Memory B cell (primary cell): ENCODE results near the gene SHANK3.

Source experiments
- ATAC-seq: fragments of 150-1000 bp; cut with Tn5 transposase; 2 replicates; pipeline ENCODE4 v1.10.0; 2021; ENCODE audit warnings: low read depth, mild to moderate bottlenecking, moderate library complexity
- DNase-seq, 2 donors: peaks; one replicate each; pipeline ENCODE4 v3.0.0; 2022; ENCODE audit warnings: low spot score in 2 of 2
- H3K27ac Mint-ChIP-seq: one replicate; pipeline ENCODE4 v1.8.0; 2022; ENCODE audit warnings: mild to moderate bottlenecking, moderate library complexity, mixed read lengths
- H3K27me3 Mint-ChIP-seq: one replicate; pipeline ENCODE4 v1.8.0; 2022; ENCODE audit warnings: mixed read lengths
- H3K36me3 Mint-ChIP-seq: one replicate; pipeline ENCODE4 v1.8.0; 2022; ENCODE audit warnings: mild to moderate bottlenecking, mixed read lengths
- H3K4me1 Mint-ChIP-seq: one replicate; pipeline ENCODE4 v1.8.0; 2022; ENCODE audit warnings: mixed read lengths
- H3K4me3 Mint-ChIP-seq: one replicate; pipeline ENCODE4 v1.8.0; 2022; ENCODE audit warnings: mild to moderate bottlenecking, moderate library complexity, mixed read lengths
- H3K9me3 Mint-ChIP-seq: one replicate; pipeline ENCODE4 v1.8.0; 2022; ENCODE audit warnings: mixed read lengths

The SHANK3 gene

GRCh38 chr22:50672471-50673230 is at the start of gene SHANK3:
Gene SHANK3 (plus strand): TSS chr22:50672823.
- H3K27ac Mint-ChIP-seq: peak within 1 kb of the TSS; percentile 35
- no peaks in the 10 kb centered on the region for H3K9me3 Mint-ChIP-seq
- DNase-seq: no peak
- peak within 1 kb of the TSS; percentile 70 for H3K4me3 Mint-ChIP-seq
- H3K4me1 Mint-ChIP-seq: peaks cover 14% of the 10 kb centered on the region
- peak; percentile 5 for ATAC-seq
- H3K36me3 Mint-ChIP-seq: no peaks in the 10 kb centered on the region
- H3K27me3 Mint-ChIP-seq: peaks cover 43% of the 10 kb centered on the region

GRCh38 chr22:50624347-50625130 is 48.1 kb upstream of the SHANK3 start:
- Mint-ChIP-seq H3K4me1 (peaks cover 31% of the 10 kb centered on the region), H3K4me3 (no peak overlapping the region), H3K27ac (no peak overlapping the region)

GRCh38 chr22:50625131-50625567 is 47.5 kb upstream of the SHANK3 start:
- Mint-ChIP-seq H3K27me3 (no peaks in the 10 kb centered on the region), H3K9me3 (no peaks in the 10 kb centered on the region), H3K36me3 (peaks cover 2% of the 10 kb centered on the region), H3K27ac (no peak overlapping the region), H3K4me3 (no peak overlapping the region), H3K4me1 (peaks cover 30% of the 10 kb centered on the region)
- no peak for DNase-seq
- no peak for ATAC-seq

More at GRCh38 chr22:50624347-50625130, 48.1 kb upstream of the SHANK3 start:
- DNase-seq (no peak), ATAC-seq (no peak)
- H3K27me3 Mint-ChIP-seq: no peaks in the 10 kb centered on the region
- peaks cover 2% of the 10 kb centered on the region for H3K36me3 Mint-ChIP-seq
- H3K9me3 Mint-ChIP-seq: no peaks in the 10 kb centered on the region

GRCh38 chr22:50625568-50626313 is 46.9 kb upstream of the SHANK3 start:
- Mint-ChIP-seq H3K27me3 (no peaks in the 10 kb centered on the region), H3K4me1 (peaks cover 30% of the 10 kb centered on the region), H3K36me3 (peaks cover 2% of the 10 kb centered on the region), H3K4me3 (no peak overlapping the region), H3K27ac (no peak overlapping the region), H3K9me3 (no peaks in the 10 kb centered on the region)
- DNase-seq: no peak
- ATAC-seq: no peak

GRCh38 chr22:50626314-50626849 is 46.2 kb upstream of the SHANK3 start:
- Mint-ChIP-seq H3K27ac (peak overlapping the region; percentile 76), H3K27me3 (no peaks in the 10 kb centered on the region), H3K36me3 (peaks cover 2% of the 10 kb centered on the region), H3K4me3 (peak overlapping the region; percentile 73), H3K9me3 (no peaks in the 10 kb centered on the region), H3K4me1 (peaks cover 24% of the 10 kb centered on the region)
- ATAC-seq (no peak), DNase-seq (no peak)

GRCh38 chr22:50626850-50627641 is 45.6 kb upstream of the SHANK3 start:
- no peak for DNase-seq
- Mint-ChIP-seq H3K9me3 (no peaks in the 10 kb centered on the region), H3K36me3 (peaks cover 2% of the 10 kb centered on the region), H3K4me3 (peak overlapping the region; percentile 73), H3K4me1 (peaks cover 19% of the 10 kb centered on the region), H3K27me3 (no peaks in the 10 kb centered on the region), H3K27ac (peak overlapping the region; percentile 76)
- ATAC-seq: no peak

- peak; percentile 58 to 71 for DNase-seq
- H3K4me1 Mint-ChIP-seq: peaks cover 15% of the 10 kb centered on the region
- peaks cover 2% of the 10 kb centered on the region for H3K36me3 Mint-ChIP-seq
- peak; percentile 89 for ATAC-seq
- H3K27ac Mint-ChIP-seq: peak within 1 kb of the TSS; percentile 53
- no peaks in the 10 kb centered on the region for H3K27me3 Mint-ChIP-seq
- no peaks in the 10 kb centered on the region for H3K9me3 Mint-ChIP-seq
- H3K4me3 Mint-ChIP-seq: peak within 1 kb of the TSS; percentile 73
These were observed 44.7 kb upstream of the SHANK3 start, which contains the start of gene ARSA for GRCh38 chr22:50627642-50628542. Gene ARSA (minus strand): TSS chr22:50628152. CDS start chr22:50627779, 373 bp downstream.

GRCh38 chr22:50628543-50629134 is 44.0 kb upstream of the SHANK3 start:
- no peaks in the 10 kb centered on the region for H3K27me3 Mint-ChIP-seq
- no peaks in the 10 kb centered on the region for H3K9me3 Mint-ChIP-seq
- H3K4me3 Mint-ChIP-seq: peak overlapping the region; percentile 73
- H3K4me1 Mint-ChIP-seq: peaks cover 15% of the 10 kb centered on the region
- peak overlapping the region; percentile 36 for H3K27ac Mint-ChIP-seq
- DNase-seq: no peak
- ATAC-seq: no peak
- H3K36me3 Mint-ChIP-seq: peaks cover 3% of the 10 kb centered on the region

GRCh38 chr22:50630376-50630775 is 42.2 kb upstream of the SHANK3 start:
- Mint-ChIP-seq H3K9me3 (no peaks in the 10 kb centered on the region), H3K4me1 (peaks cover 13% of the 10 kb centered on the region), H3K4me3 (no peak overlapping the region), H3K27ac (no peak overlapping the region), H3K27me3 (no peaks in the 10 kb centered on the region), H3K36me3 (peaks cover 3% of the 10 kb centered on the region)
- no peak for DNase-seq
- ATAC-seq: no peak

- Mint-ChIP-seq H3K27ac (no peak overlapping the region), H3K9me3 (no peaks in the 10 kb centered on the region), H3K4me3 (no peak overlapping the region), H3K36me3 (peaks cover 1% of the 10 kb centered on the region), H3K4me1 (peaks cover 11% of the 10 kb centered on the region), H3K27me3 (peaks cover 4% of the 10 kb centered on the region)
- ATAC-seq (no peak), DNase-seq (no peak)
These were observed 39.5 kb upstream of the SHANK3 start for GRCh38 chr22:50633086-50633485.

- peaks cover 4% of the 10 kb centered on the region for H3K27me3 Mint-ChIP-seq
- H3K9me3 Mint-ChIP-seq: no peaks in the 10 kb centered on the region
- no peak overlapping the region for H3K27ac Mint-ChIP-seq
- no peak for DNase-seq
- H3K36me3 Mint-ChIP-seq: peaks cover 1% of the 10 kb centered on the region
- no peak for ATAC-seq
- H3K4me3 Mint-ChIP-seq: no peak overlapping the region
- peaks cover 6% of the 10 kb centered on the region for H3K4me1 Mint-ChIP-seq
These were observed 38.9 kb upstream of the SHANK3 start for GRCh38 chr22:50633771-50634170.

- Mint-ChIP-seq H3K36me3 (peaks cover 1% of the 10 kb centered on the region), H3K27ac (no peak overlapping the region), H3K9me3 (no peaks in the 10 kb centered on the region), H3K27me3 (peaks cover 10% of the 10 kb centered on the region), H3K4me3 (no peak overlapping the region), H3K4me1 (peaks cover 2% of the 10 kb centered on the region)
- DNase-seq (no peak), ATAC-seq (no peak)
These were observed 37.0 kb upstream of the SHANK3 start for GRCh38 chr22:50635591-50635990.
